Neuronal stem cell (in vitro differentiated cells): Measurements from ENCODE around the gene FAP.

ENCODE experiments used
- DNase-seq: peaks from one replicate; pipeline ENCODE4 v3.0.0-alpha.2; 2013; ENCODE audit warnings: low spot score
- H2AFZ ChIP-seq: one replicate; pipeline ENCODE4 v1.6.1; 2013; ENCODE audit warnings: mild to moderate bottlenecking, low read length, inconsistent platforms
- H2AK5ac ChIP-seq: 2 replicates; pipeline ENCODE4 v1.6.1; 2013; ENCODE audit warnings: low read depth, mild to moderate bottlenecking, inconsistent platforms, low read length, moderate library complexity, mixed read lengths
- H2BK120ac ChIP-seq: 2 replicates; pipeline ENCODE4 v1.6.1; 2013; ENCODE audit warnings: low read depth, mild to moderate bottlenecking, inconsistent platforms, low read length, moderate library complexity, mixed read lengths
- H2BK12ac ChIP-seq: one replicate; pipeline ENCODE4 v1.6.1; 2013; ENCODE audit warnings: low read length, inconsistent platforms
- H2BK15ac ChIP-seq: 2 replicates; pipeline ENCODE4 v1.6.1; 2013; ENCODE audit warnings: mild to moderate bottlenecking, low read length, inconsistent platforms, mixed read lengths
- H2BK5ac ChIP-seq: one replicate; pipeline ENCODE4 v1.6.1; 2013; ENCODE audit warnings: inconsistent platforms, mild to moderate bottlenecking, low read length, moderate library complexity
- H3K14ac ChIP-seq: one replicate; pipeline ENCODE4 v1.6.1; 2013; ENCODE audit warnings: low read length, inconsistent platforms
- H3K18ac ChIP-seq: 2 replicates; pipeline ENCODE4 v1.6.1; 2013; ENCODE audit warnings: low read length, inconsistent platforms
- H3K23ac ChIP-seq: 2 replicates; pipeline ENCODE4 v1.6.1; 2013; ENCODE audit warnings: low read depth, mild to moderate bottlenecking, mixed read lengths, low read length, inconsistent platforms; ENCODE audit not compliant: poor library complexity
- H3K27ac ChIP-seq: replicated peaks from 3 replicates; pipeline ENCODE4 v1.5.1; 2013; ENCODE audit warnings: low read length, inconsistent platforms
- H3K27me3 ChIP-seq, 3 experiments: 2 replicates each; pipeline ENCODE4 v1.6.1; 2013; ENCODE audit warnings: low read length in 3 of 3, mild to moderate bottlenecking in 2 of 3, inconsistent platforms in 1 of 3, low read depth in 1 of 3, mixed read lengths in 1 of 3, moderate library complexity in 1 of 3; ENCODE audit not compliant: control insufficient read depth in 3 of 3, insufficient read depth in 3 of 3
- H3K36me3 ChIP-seq, 2 donors: replicated peaks in 1 of 2; 2 replicates each; pipeline ENCODE4 v1.6.1; 2013; ENCODE audit warnings: low read length in 2 of 2; ENCODE audit not compliant: control insufficient read depth in 2 of 2, insufficient read depth in 2 of 2
- H3K4ac ChIP-seq: 2 replicates; pipeline ENCODE4 v1.6.1; 2013; ENCODE audit warnings: inconsistent platforms, mild to moderate bottlenecking, low read length, moderate library complexity
- H3K4me1 ChIP-seq, 2 donors: 1 replicate in 1 of 2; 2 replicates in 1 of 2; pipeline ENCODE4 v1.6.1; 2013; ENCODE audit warnings: low read length in 2 of 2, low read depth in 1 of 2; ENCODE audit not compliant: control insufficient read depth in 2 of 2, insufficient read depth in 1 of 2
- H3K4me2 ChIP-seq: one replicate; pipeline ENCODE4 v1.6.1; 2013; ENCODE audit warnings: mild to moderate bottlenecking, low read length, inconsistent platforms; ENCODE audit not compliant: insufficient read depth, poor library complexity, severe bottlenecking
- H3K4me3 ChIP-seq, 2 donors: 2 replicates each; pipeline ENCODE4 v1.5.1; 2013; ENCODE audit warnings: low read length in 2 of 2, mild to moderate bottlenecking in 2 of 2, inconsistent platforms in 1 of 2, moderate library complexity in 1 of 2
- H3K79me1 ChIP-seq: one replicate; pipeline ENCODE4 v1.6.1; 2013; ENCODE audit warnings: low read depth, mild to moderate bottlenecking, inconsistent platforms, low read length, moderate library complexity
- H3K9ac ChIP-seq: one replicate; pipeline ENCODE4 v1.6.1; 2013; ENCODE audit warnings: mild to moderate bottlenecking, low read depth, low read length, inconsistent platforms; ENCODE audit not compliant: poor library complexity
- H3K9me3 ChIP-seq, 2 donors: replicated peaks in 1 of 2; 2 replicates each; pipeline versions ENCODE3 to v1.6.1; 2013; ENCODE audit warnings: low read length in 2 of 2, mild to moderate bottlenecking in 2 of 2, inconsistent platforms in 1 of 2, low read depth in 1 of 2, mixed read lengths in 1 of 2, moderate library complexity in 1 of 2; ENCODE audit not compliant: control insufficient read depth in 2 of 2, insufficient read depth in 1 of 2
- H4K8ac ChIP-seq: one replicate; pipeline ENCODE4 v1.6.1; 2013; ENCODE audit warnings: low read depth, mild to moderate bottlenecking, inconsistent platforms, low read length, moderate library complexity
- H4K91ac ChIP-seq: one replicate; pipeline ENCODE4 v1.6.1; 2013; ENCODE audit warnings: low read length, low read depth, mild to moderate bottlenecking, inconsistent platforms; ENCODE audit not compliant: poor library complexity
- WGBS, 2 donors: extraction: QIAGEN DNeasy Blood & Tissue Kit; methylation state at CpG; one replicate each; pipeline ENCODE4 v1.1.7; 2013; ENCODE audit warnings: missing lambda C conversion rate in 2 of 2, mixed read lengths in 1 of 2; ENCODE audit not compliant: insufficient read length in 2 of 2, insufficient replicate concordance in 1 of 2; ENCODE audit errors: extremely low coverage in 2 of 2; 5-methylcytosine and 5-hydroxymethylcytosine counted together

The FAP gene

GRCh38 chr2:162277381-162277780 is 34.1 kb upstream of the FAP start:
- H2BK15ac ChIP-seq = no peak overlapping the region
- no peak overlapping the region for H4K91ac ChIP-seq
- no peak overlapping the region for H3K9ac ChIP-seq
- no peak for DNase-seq
- H3K14ac ChIP-seq = no peak overlapping the region
- H3K4ac ChIP-seq = no peak overlapping the region
- no peak overlapping the region for H3K23ac ChIP-seq
- no peak overlapping the region for H3K27ac ChIP-seq
- no peak overlapping the region for H2BK5ac ChIP-seq
- no peak overlapping the region for H2AK5ac ChIP-seq
- no peak overlapping the region for H3K18ac ChIP-seq
- H3K4me2 ChIP-seq = no peak overlapping the region
- no peaks in the 10 kb centered on the region for H3K36me3 ChIP-seq
- H2AFZ ChIP-seq = no peak overlapping the region
- no peak overlapping the region for H3K4me3 ChIP-seq
- no peak overlapping the region for H2BK120ac ChIP-seq
- no peaks in the 10 kb centered on the region for H3K27me3 ChIP-seq
- H3K4me1 ChIP-seq = no peaks in the 10 kb centered on the region
- H4K8ac ChIP-seq = no peak overlapping the region
- H3K9me3 ChIP-seq = no peaks in the 10 kb centered on the region
- no CpG with 5 or more reads among the region's 4 CpGs for whole genome bisulfite sequencing, 2 donors
- no peaks in the 10 kb centered on the region for H3K79me1 ChIP-seq
- no peak overlapping the region for H2BK12ac ChIP-seq

GRCh38 chr2:162267996-162268395 is 24.8 kb upstream of the FAP start:
- no peak overlapping the region for H2BK5ac ChIP-seq
- H3K27ac ChIP-seq = no peak overlapping the region
- no CpG with 5 or more reads among the region's 1 CpG for WGBS, 2 donors
- no peak overlapping the region for H2BK120ac ChIP-seq
- H2BK12ac ChIP-seq = no peak overlapping the region
- no peak overlapping the region for H3K18ac ChIP-seq
- H2AK5ac ChIP-seq = no peak overlapping the region
- H3K9me3 ChIP-seq = no peaks in the 10 kb centered on the region
- H3K27me3 ChIP-seq = no peaks in the 10 kb centered on the region
- H2BK15ac ChIP-seq = no peak overlapping the region
- no peak for DNase-seq
- H3K14ac ChIP-seq = no peak overlapping the region
- H4K91ac ChIP-seq = no peak overlapping the region
- no peak overlapping the region for H3K23ac ChIP-seq
- H2AFZ ChIP-seq = no peak overlapping the region
- no peak overlapping the region for H3K9ac ChIP-seq
- no peak overlapping the region for H4K8ac ChIP-seq
- H3K36me3 ChIP-seq = no peaks in the 10 kb centered on the region
- no peak overlapping the region for H3K4me2 ChIP-seq
- no peaks in the 10 kb centered on the region for H3K79me1 ChIP-seq
- no peak overlapping the region for H3K4me3 ChIP-seq
- no peaks in the 10 kb centered on the region for H3K4me1 ChIP-seq
- no peak overlapping the region for H3K4ac ChIP-seq

DNA sequence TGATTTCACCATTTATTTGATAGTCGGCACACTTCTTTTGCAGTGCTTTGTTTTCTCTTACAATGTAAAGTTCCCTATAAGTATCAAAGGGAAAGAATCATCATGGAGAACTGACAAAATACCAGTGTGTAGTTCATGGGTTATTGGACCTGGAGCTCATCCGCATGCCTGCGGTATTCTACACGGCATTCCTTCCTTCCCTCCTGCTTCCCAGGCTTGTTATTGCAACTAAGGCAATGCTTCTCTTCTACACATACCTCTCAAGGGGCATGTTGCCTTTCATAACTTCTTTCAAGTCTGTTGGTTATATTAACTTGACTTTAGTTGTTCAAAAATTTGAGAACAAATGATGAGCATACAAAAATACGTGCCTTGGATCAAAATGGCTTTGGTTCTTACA is 24.3 kb upstream of the FAP start:
- no peaks in the 10 kb centered on the region for H3K36me3 ChIP-seq
- no peak overlapping the region for H2AFZ ChIP-seq
- H2BK15ac ChIP-seq = no peak overlapping the region
- no peak overlapping the region for H3K9ac ChIP-seq
- H3K4me2 ChIP-seq = no peak overlapping the region
- H2BK120ac ChIP-seq = no peak overlapping the region
- H3K9me3 ChIP-seq = no peaks in the 10 kb centered on the region
- no peak overlapping the region for H3K23ac ChIP-seq
- no peaks in the 10 kb centered on the region for H3K79me1 ChIP-seq
- H3K14ac ChIP-seq = no peak overlapping the region
- no peak overlapping the region for H3K18ac ChIP-seq
- H3K4ac ChIP-seq = no peak overlapping the region
- H3K27me3 ChIP-seq = no peaks in the 10 kb centered on the region
- H4K8ac ChIP-seq = no peak overlapping the region
- H2BK5ac ChIP-seq = no peak overlapping the region
- no CpG with 5 or more reads among the region's 5 CpGs for WGBS, 2 donors
- no peak for DNase-seq
- H2AK5ac ChIP-seq = no peak overlapping the region
- no peak overlapping the region for H3K27ac ChIP-seq
- no peak overlapping the region for H3K4me3 ChIP-seq
- no peak overlapping the region for H2BK12ac ChIP-seq
- no peak overlapping the region for H4K91ac ChIP-seq
- no peaks in the 10 kb centered on the region for H3K4me1 ChIP-seq

DNA sequence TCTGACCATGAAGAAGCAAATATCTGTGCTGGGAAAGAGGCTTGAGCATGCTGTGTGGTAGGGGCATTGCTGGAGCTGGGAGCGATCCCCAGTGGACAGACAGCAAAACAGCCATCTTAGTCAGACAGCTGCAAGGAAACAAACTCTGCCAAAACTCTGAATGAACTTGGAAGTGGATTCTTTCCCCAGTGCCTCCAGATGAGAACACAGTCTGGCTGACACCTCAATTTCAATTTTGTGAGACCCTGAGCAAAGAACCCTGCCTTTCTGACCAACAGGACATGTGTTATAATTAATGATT is 23.2 kb upstream of the FAP start:
- Histone ChIP-seq H4K91ac (no peak overlapping the region), H2BK120ac (no peak overlapping the region), H2BK15ac (no peak overlapping the region), H3K9me3 (no peaks in the 10 kb centered on the region), H3K4me2 (no peak overlapping the region), H4K8ac (no peak overlapping the region), H3K14ac (no peak overlapping the region), H3K4ac (no peak overlapping the region), H3K36me3 (no peaks in the 10 kb centered on the region), H3K18ac (no peak overlapping the region), H3K4me3 (no peak overlapping the region), H3K79me1 (no peaks in the 10 kb centered on the region), H3K27me3 (no peaks in the 10 kb centered on the region), H3K27ac (no peak overlapping the region), H2AFZ (no peak overlapping the region), H2AK5ac (no peak overlapping the region), H3K9ac (no peak overlapping the region), H3K4me1 (peaks cover 0 to under 1% of the 10 kb centered on the region in 2 donors), H3K23ac (no peak overlapping the region), H2BK12ac (no peak overlapping the region), H2BK5ac (no peak overlapping the region)
- WGBS, 2 donors = no CpG with 5 or more reads among the region's 1 CpG
- DNase-seq = no peak
